ENCODE measurements around the gene ARHGEF12. TPM values are rescaled to one million over a fixed set of nuclear protein-coding genes. Genes with fewer than 3 reads are reported as not detected.
A peak's percentile ranks its signal among the peaks of the same experiment; 100 is the strongest.

The ARHGEF12 gene
- polyA plus RNA-seq, 4 donors: 15.1 to 56.5 (median 22.2) TPM

- H3K27ac ChIP-seq (ENCODE audit: low read depth in 1 of 3, low read length in 2 of 3): peak overlapping the region; percentile 32 to 96 (median 90)
- DNase-seq (peak; percentile 87 to 90), FAIRE-seq (no peak)
- H3K27me3 ChIP-seq (ENCODE audit: control insufficient read depth in 3 of 3, insufficient read depth in 3 of 3, low read length in 3 of 3): no peaks in the 10 kb centered on the region
- H3K36me3 ChIP-seq (ENCODE audit: control insufficient read depth in 3 of 3, insufficient read depth in 2 of 3, low read depth in 1 of 3, low read length in 3 of 3): peaks cover 0 to 3% (median 0%) of the 10 kb centered on the region in 3 donors
- H3K4me3 ChIP-seq (ENCODE audit: low read depth in 1 of 3, low read length in 3 of 3): peak overlapping the region in 2 of 3 donors; percentile 75 to 97
- 0 to 2% (median 0%) methylated on average over 8 of the region's 8 CpGs for WGBS, 3 donors
- no peaks in the 10 kb centered on the region for H3K9me3 ChIP-seq (ENCODE audit: control insufficient read depth in 2 of 2, insufficient read depth in 1 of 2, low read depth in 1 of 2, low read length in 1 of 2)
- peaks cover 0 to 20% (median 6%) of the 10 kb centered on the region in 3 donors for H3K4me1 ChIP-seq (ENCODE audit: control insufficient read depth in 3 of 3, insufficient read depth in 2 of 3, low read depth in 1 of 3, low read length in 2 of 3)
Observed at GRCh38 chr11:120334894-120335462, 1.2 kb upstream of the ARHGEF12 start.

DNA sequence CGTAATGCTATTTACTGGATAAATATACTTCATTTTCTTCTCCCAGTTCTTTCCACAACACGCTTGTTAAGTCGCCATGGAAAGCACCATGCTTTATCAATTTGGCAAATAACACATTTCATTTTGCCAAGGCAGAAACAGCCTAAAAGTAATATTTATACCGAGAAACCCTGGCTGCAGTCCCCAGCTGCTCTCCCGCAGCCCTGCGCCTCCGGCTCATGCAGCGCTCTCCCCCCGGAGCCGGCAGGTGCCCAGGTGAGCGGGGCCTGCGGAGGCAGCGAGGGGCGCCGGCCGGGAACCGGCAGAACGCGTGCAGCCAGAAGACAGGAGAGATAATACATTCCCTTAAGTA lies 681 bp upstream of the ARHGEF12 start:
- H3K9me3 ChIP-seq (ENCODE audit: control insufficient read depth in 2 of 2, insufficient read depth in 1 of 2, low read depth in 1 of 2, low read length in 1 of 2): no peaks in the 10 kb centered on the region
- H3K36me3 ChIP-seq (ENCODE audit: control insufficient read depth in 3 of 3, insufficient read depth in 2 of 3, low read depth in 1 of 3, low read length in 3 of 3): no peaks in the 10 kb centered on the region
- H3K4me1 ChIP-seq (ENCODE audit: control insufficient read depth in 3 of 3, insufficient read depth in 2 of 3, low read depth in 1 of 3, low read length in 2 of 3): peaks cover 0 to 24% (median 6%) of the 10 kb centered on the region in 3 donors
- WGBS, 3 donors: 0 to 2% (median 1%) methylated on average over 19 of the region's 19 CpGs
- DNase-seq (peak in 1 of 2 donors; percentile 33), FAIRE-seq (no peak)
- H3K27me3 ChIP-seq (ENCODE audit: control insufficient read depth in 3 of 3, insufficient read depth in 3 of 3, low read length in 3 of 3): no peaks in the 10 kb centered on the region
- peak overlapping the region; percentile 90 to 96 (median 93) for H3K27ac ChIP-seq (ENCODE audit: low read depth in 1 of 3, low read length in 2 of 3)
- H3K4me3 ChIP-seq (ENCODE audit: low read depth in 1 of 3, low read length in 3 of 3): peak overlapping the region; percentile 55 to 97 (median 75)

DNA sequence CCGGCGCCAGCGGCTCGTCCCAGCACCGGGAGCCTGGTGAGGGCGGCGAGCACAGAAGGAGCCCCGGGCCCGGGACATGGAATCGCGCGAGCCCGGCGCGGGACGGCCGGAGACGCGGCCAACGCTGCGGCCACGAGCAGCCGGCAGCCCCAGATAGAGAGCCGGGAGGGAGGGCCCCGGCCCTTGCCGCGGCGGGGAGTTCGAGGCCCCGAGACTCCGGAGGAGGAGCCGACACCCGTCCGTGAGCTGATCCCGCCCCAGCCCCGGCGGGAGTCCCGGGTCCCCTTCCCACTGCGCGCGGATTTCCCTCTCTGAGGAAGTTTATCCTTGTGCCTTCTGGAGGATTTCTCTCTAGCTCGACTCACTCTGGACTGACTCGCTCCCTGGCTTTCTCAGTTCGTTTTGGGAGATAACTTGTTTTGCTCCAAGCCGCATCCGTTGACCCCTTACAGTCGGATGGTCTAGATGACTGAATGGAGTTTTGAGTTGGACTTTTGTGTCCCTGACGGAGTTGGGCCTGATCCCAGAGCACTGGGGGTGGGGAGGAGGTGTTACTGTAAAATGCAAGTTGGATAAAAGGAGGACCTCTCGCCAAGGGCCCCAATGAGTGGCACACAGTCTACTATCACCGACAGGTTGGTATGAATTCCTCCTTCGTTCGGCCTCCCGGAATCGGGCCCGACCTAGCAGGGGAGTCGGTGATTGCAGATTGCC lies 585 bp downstream of the ARHGEF12 start:
- no peak for FAIRE-seq
- Histone ChIP-seq H3K4me1 (ENCODE audit: control insufficient read depth in 3 of 3, insufficient read depth in 2 of 3, low read depth in 1 of 3, low read length in 2 of 3) (peaks cover 0 to 26% (median 6%) of the 10 kb centered on the region in 3 donors), H3K36me3 (ENCODE audit: control insufficient read depth in 3 of 3, insufficient read depth in 2 of 3, low read depth in 1 of 3, low read length in 3 of 3) (no peaks in the 10 kb centered on the region), H3K27me3 (ENCODE audit: control insufficient read depth in 3 of 3, insufficient read depth in 3 of 3, low read length in 3 of 3) (no peaks in the 10 kb centered on the region), H3K27ac (ENCODE audit: low read depth in 1 of 3, low read length in 2 of 3) (peak overlapping the region; percentile 90 to 96 (median 93)), H3K9me3 (ENCODE audit: control insufficient read depth in 2 of 2, insufficient read depth in 1 of 2, low read depth in 1 of 2, low read length in 1 of 2) (no peaks in the 10 kb centered on the region), H3K4me3 (ENCODE audit: low read depth in 1 of 3, low read length in 3 of 3) (peak overlapping the region; percentile 55 to 97 (median 68))
- 0 to 1% (median 1%) methylated on average over 41 to 56 of the region's 56 CpGs for WGBS, 3 donors
- DNase-seq: peak in 1 of 2 donors; percentile 45

- Histone ChIP-seq H3K9me3 (ENCODE audit: control insufficient read depth in 2 of 2, insufficient read depth in 1 of 2, low read depth in 1 of 2, low read length in 1 of 2) (no peaks in the 10 kb centered on the region), H3K27ac (ENCODE audit: low read depth in 1 of 3, low read length in 2 of 3) (peak overlapping the region; percentile 90 to 96 (median 93)), H3K4me1 (ENCODE audit: control insufficient read depth in 3 of 3, insufficient read depth in 2 of 3, low read depth in 1 of 3, low read length in 2 of 3) (peaks cover 0 to 26% (median 6%) of the 10 kb centered on the region in 3 donors), H3K4me3 (ENCODE audit: low read depth in 1 of 3, low read length in 3 of 3) (peak overlapping the region; percentile 55 to 97 (median 68)), H3K27me3 (ENCODE audit: control insufficient read depth in 3 of 3, insufficient read depth in 3 of 3, low read length in 3 of 3) (no peaks in the 10 kb centered on the region), H3K36me3 (ENCODE audit: control insufficient read depth in 3 of 3, insufficient read depth in 2 of 3, low read depth in 1 of 3, low read length in 3 of 3) (no peaks in the 10 kb centered on the region)
- WGBS, 3 donors: 5 to 15% (median 9%) methylated on average over 18 of the region's 18 CpGs
- DNase-seq (peak; percentile 43 to 62), FAIRE-seq (no peak)
Observed at GRCh38 chr11:120337355-120338106, 1.3 kb downstream of the ARHGEF12 start.

DNA sequence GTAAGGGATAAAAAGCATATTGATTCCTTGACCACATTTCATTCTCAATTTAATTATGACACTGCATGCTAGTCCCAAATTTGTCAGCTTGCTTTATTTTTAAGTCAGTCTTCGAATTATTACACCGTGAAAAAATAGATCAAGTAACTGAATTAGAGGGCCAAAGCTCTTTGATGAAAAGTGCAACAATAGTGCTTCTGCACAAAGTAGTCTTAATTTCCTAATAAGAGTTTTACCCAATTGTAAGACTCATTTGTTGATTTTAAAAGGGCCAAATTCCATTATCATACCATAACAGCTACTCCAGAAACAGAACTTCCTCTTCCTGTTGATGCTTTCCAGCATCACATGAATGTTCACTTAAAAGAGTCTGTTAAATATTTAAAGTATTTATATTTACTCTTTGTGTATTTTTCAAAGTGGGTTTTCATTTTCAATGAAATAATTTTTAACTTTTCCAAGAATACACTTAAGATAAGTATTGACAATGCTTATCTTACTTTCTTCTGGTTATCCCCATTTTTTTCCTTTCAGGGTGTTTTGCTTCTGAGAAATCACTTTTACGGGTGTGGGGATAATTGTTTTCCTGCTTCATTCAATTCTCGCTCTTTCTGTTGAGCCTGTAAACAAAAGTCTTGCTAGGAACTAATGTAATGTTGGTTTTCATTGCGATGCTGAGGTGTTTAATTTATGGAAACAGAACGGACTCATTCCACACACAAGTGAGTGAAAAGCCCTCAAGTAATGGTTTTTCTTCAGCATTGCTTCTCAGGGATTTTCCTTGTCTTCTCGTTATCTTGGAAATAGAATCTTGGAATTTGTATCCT lies 2.1 kb downstream of the ARHGEF12 start:
- 11 to 28% (median 24%) methylated on average over 7 of the region's 7 CpGs for WGBS, 3 donors
- H3K4me3 ChIP-seq (ENCODE audit: low read depth in 1 of 3, low read length in 3 of 3): peak overlapping the region in 2 of 3 donors; percentile 68 to 97
- DNase-seq: peak in 1 of 2 donors; percentile 7
- no peaks in the 10 kb centered on the region for H3K36me3 ChIP-seq (ENCODE audit: control insufficient read depth in 3 of 3, insufficient read depth in 2 of 3, low read depth in 1 of 3, low read length in 3 of 3)
- no peaks in the 10 kb centered on the region for H3K27me3 ChIP-seq (ENCODE audit: control insufficient read depth in 3 of 3, insufficient read depth in 3 of 3, low read length in 3 of 3)
- H3K27ac ChIP-seq (ENCODE audit: low read depth in 1 of 3, low read length in 2 of 3): peak overlapping the region in 2 of 3 donors; percentile 55 to 90
- FAIRE-seq: no peak
- peaks cover 0 to 26% (median 6%) of the 10 kb centered on the region in 3 donors for H3K4me1 ChIP-seq (ENCODE audit: control insufficient read depth in 3 of 3, insufficient read depth in 2 of 3, low read depth in 1 of 3, low read length in 2 of 3)
- no peaks in the 10 kb centered on the region for H3K9me3 ChIP-seq (ENCODE audit: control insufficient read depth in 2 of 2, insufficient read depth in 1 of 2, low read depth in 1 of 2, low read length in 1 of 2)

DNA sequence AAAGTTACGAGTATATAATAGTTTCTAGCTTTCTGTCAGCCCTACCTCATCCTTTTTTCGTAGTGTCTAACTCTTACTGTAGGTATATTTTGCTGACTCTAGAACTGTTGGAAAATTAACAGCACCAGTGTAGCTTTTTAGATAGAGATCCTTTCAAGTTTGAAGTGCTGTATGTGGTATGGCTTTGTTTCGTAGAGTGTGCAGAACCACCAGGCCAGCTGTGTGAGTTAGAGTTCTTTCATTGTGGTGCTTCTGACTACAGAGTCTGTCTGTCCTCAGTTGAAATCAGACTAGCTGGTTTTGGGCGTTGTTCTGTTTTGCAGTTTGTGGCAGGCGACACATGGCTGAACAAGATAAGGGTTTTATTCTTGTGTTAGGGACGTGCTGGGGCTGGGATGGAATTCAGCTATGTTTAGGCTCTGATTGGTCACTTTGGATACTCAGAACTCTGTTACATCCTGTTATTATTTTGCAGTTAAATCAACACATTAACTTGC lies 3.2 kb downstream of the ARHGEF12 start:
- no peak for FAIRE-seq
- 11 to 23% (median 16%) methylated on average over 6 of the region's 6 CpGs for WGBS, 3 donors
- H3K9me3 ChIP-seq (ENCODE audit: control insufficient read depth in 2 of 2, insufficient read depth in 1 of 2, low read depth in 1 of 2, low read length in 1 of 2): no peaks in the 10 kb centered on the region
- H3K4me3 ChIP-seq (ENCODE audit: low read depth in 1 of 3, low read length in 3 of 3): peak overlapping the region in 2 of 3 donors; percentile 7 to 20
- no peaks in the 10 kb centered on the region for H3K27me3 ChIP-seq (ENCODE audit: control insufficient read depth in 3 of 3, insufficient read depth in 3 of 3, low read length in 3 of 3)
- peak; percentile 48 to 57 for DNase-seq
- no peaks in the 10 kb centered on the region for H3K36me3 ChIP-seq (ENCODE audit: control insufficient read depth in 3 of 3, insufficient read depth in 2 of 3, low read depth in 1 of 3, low read length in 3 of 3)
- peak overlapping the region in 2 of 3 donors; percentile 6 to 53 for H3K27ac ChIP-seq (ENCODE audit: low read depth in 1 of 3, low read length in 2 of 3)
- H3K4me1 ChIP-seq (ENCODE audit: control insufficient read depth in 3 of 3, insufficient read depth in 2 of 3, low read depth in 1 of 3, low read length in 2 of 3): peaks cover 0 to 26% (median 12%) of the 10 kb centered on the region in 3 donors

- no peaks in the 10 kb centered on the region for H3K36me3 ChIP-seq (ENCODE audit: control insufficient read depth in 3 of 3, insufficient read depth in 2 of 3, low read depth in 1 of 3, low read length in 3 of 3)
- 2 to 33% (median 18%) methylated on average over 2 of the region's 2 CpGs for WGBS, 3 donors
- H3K4me3 ChIP-seq (ENCODE audit: low read depth in 1 of 3, low read length in 3 of 3): no peak overlapping the region
- H3K9me3 ChIP-seq (ENCODE audit: control insufficient read depth in 2 of 2, insufficient read depth in 1 of 2, low read depth in 1 of 2, low read length in 1 of 2): no peaks in the 10 kb centered on the region
- H3K27ac ChIP-seq (ENCODE audit: low read depth in 1 of 3, low read length in 2 of 3): peak overlapping the region in 1 of 3 donors; percentile 53
- no peak for FAIRE-seq
- H3K27me3 ChIP-seq (ENCODE audit: control insufficient read depth in 3 of 3, insufficient read depth in 3 of 3, low read length in 3 of 3): no peaks in the 10 kb centered on the region
- DNase-seq: peak; percentile 58 to 66
- H3K4me1 ChIP-seq (ENCODE audit: control insufficient read depth in 3 of 3, insufficient read depth in 2 of 3, low read depth in 1 of 3, low read length in 2 of 3): peaks cover 0 to 26% (median 12%) of the 10 kb centered on the region in 3 donors
Observed at GRCh38 chr11:120340529-120340928, 4.3 kb downstream of the ARHGEF12 start.

Data from small intestine (tissue), 7 donors.